Uterus (tissue), 4 donors: ENCODE measurements around the gene ADCY2. TPM values are rescaled to one million over a fixed set of nuclear protein-coding genes. Genes with fewer than 3 reads are reported as not detected.

Experiments
- DNase-seq, 2 donors: peaks; one replicate each; pipeline ENCODE4 v3.0.0-alpha.2; 2019 to 2020
- H3K27ac ChIP-seq, 2 donors: fragments of 200-600 bp; sonication (generic); 1 replicate in 1 of 2; 2 replicates in 1 of 2; pipeline ENCODE4 v1.5.1; 2016 to 2018
- H3K27me3 ChIP-seq, 2 donors: fragments of 200-600 bp; sonication (generic); one replicate each; pipeline ENCODE4 v1.5.1; 2018 to 2019; ENCODE audit warnings: control low read depth in 1 of 2
- H3K36me3 ChIP-seq, 2 donors: fragments of 200-600 bp; sonication (generic); one replicate each; pipeline ENCODE4 v1.5.1; 2019; ENCODE audit warnings: control low read depth in 1 of 2
- H3K4me1 ChIP-seq, 2 donors: fragments of 200-600 bp; sonication (generic); one replicate each; pipeline ENCODE4 v1.5.1; 2018 to 2019; ENCODE audit warnings: control low read depth in 1 of 2
- H3K4me3 ChIP-seq, 2 donors: fragments of 200-600 bp; sonication (generic); 1 replicate in 1 of 2; 2 replicates in 1 of 2; pipeline ENCODE4 v1.5.1; 2018 to 2019; ENCODE audit warnings: mild to moderate bottlenecking in 1 of 2
- H3K9me3 ChIP-seq, 2 donors: fragments of 200-600 bp; sonication (generic); one replicate each; pipeline ENCODE4 v1.5.1; 2019; ENCODE audit warnings: control low read depth in 1 of 2
- POLR2A ChIP-seq, 2 donors: fragments of 450-650 bp; IDR thresholded peaks; one replicate each; pipeline ENCODE4 v1.6.1; 2016; ENCODE audit warnings: antibody characterized with exemption in 2 of 2, mild to moderate bottlenecking in 1 of 2, moderate library complexity in 1 of 2
- intact Hi-C: fragments of 100-400 bp; cut with DNase I; formaldehyde crosslinking; loops from one replicate; pipeline ENCODE4 v1.15.1; 2023; ENCODE audit warnings: low total_unique reads
- total RNA-seq, 4 donors: library from RNA; depleted of rRNA in 3 of 4; stranded (reverse); fragments of >200 nt in 3 of 4; gene quantifications; one replicate each; pipeline versions ENCODE4 v1.1.0 to v1.2.4, GENCODE V29; 2014 to 2023
- TF ChIP-seq, protein P1 (sequence below), 4 experiments: fragments of 200-600 bp in 2 of 4; fragments of 450-650 bp in 2 of 4; sonication (generic) in 2 of 4; IDR thresholded peaks; one replicate each; pipeline ENCODE4 v1.5.1; 2016 to 2019; ENCODE audit warnings: antibody characterized with exemption in 4 of 4, mild to moderate bottlenecking in 2 of 4, moderate library complexity in 1 of 4
- donor health status: DM: yes; HTN: yes; CAD: no.

Gene ADCY2
- total RNA-seq, 4 donors from 2014 or later: 3.8 to 25.3 (median 4.5) TPM

DNA sequence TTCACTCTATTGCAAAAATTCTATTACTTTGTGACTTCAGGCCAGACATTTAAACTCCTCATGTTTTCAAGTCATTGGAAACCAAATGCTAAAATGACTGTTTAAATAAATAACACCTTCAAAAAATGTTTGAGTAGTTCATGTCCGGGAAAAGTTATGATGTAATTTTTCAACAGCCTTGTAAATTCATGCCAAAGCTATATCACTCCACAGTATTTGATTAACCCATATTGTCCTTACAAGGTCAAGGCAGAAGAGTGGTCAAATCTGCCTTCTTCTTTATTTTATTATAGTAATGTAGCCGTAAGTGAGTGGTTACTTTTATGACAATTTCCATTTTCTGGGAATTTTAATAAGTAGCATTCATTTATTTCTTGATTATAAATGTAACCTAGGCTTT lies 72.8 kb downstream of the ADCY2 start:
- no peaks in the 10 kb centered on the region for H3K36me3 ChIP-seq
- DNase-seq: no peak
- no peaks in the 10 kb centered on the region for H3K27me3 ChIP-seq
- H3K4me3 ChIP-seq: no peak overlapping the region
- no peak overlapping the region for H3K27ac ChIP-seq
- no peaks in the 10 kb centered on the region for H3K9me3 ChIP-seq
- TF ChIP-seq, protein P1, sequence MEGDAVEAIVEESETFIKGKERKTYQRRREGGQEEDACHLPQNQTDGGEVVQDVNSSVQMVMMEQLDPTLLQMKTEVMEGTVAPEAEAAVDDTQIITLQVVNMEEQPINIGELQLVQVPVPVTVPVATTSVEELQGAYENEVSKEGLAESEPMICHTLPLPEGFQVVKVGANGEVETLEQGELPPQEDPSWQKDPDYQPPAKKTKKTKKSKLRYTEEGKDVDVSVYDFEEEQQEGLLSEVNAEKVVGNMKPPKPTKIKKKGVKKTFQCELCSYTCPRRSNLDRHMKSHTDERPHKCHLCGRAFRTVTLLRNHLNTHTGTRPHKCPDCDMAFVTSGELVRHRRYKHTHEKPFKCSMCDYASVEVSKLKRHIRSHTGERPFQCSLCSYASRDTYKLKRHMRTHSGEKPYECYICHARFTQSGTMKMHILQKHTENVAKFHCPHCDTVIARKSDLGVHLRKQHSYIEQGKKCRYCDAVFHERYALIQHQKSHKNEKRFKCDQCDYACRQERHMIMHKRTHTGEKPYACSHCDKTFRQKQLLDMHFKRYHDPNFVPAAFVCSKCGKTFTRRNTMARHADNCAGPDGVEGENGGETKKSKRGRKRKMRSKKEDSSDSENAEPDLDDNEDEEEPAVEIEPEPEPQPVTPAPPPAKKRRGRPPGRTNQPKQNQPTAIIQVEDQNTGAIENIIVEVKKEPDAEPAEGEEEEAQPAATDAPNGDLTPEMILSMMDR (IDR thresholded peaks at IDR 0.05): no peak
- no peak for TF ChIP-seq POLR2A (IDR thresholded peaks at IDR 0.05)
- intact Hi-C loops: no loop called here
- H3K4me1 ChIP-seq: no peaks in the 10 kb centered on the region

DNA sequence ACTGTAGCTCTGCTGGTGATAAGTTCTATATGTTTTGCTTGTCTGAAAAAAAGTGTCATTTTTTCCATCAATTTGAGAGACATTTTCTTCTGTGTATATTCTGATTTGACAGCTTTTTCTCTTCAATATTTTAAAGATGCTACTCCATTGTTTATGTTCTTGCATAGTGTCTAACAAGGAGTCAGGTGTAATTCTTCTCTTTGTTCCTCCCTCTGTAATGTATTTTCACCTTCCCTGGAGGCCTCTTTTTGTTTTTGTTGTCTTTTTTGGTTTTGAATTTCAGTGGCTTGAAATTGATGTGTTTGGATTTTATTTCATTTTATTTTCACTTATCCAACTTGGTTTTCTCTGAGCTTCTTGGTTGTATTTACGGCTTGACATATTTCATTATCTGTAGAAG lies 75.8 kb downstream of the ADCY2 start:
- no peaks in the 10 kb centered on the region for H3K27me3 ChIP-seq

DNA sequence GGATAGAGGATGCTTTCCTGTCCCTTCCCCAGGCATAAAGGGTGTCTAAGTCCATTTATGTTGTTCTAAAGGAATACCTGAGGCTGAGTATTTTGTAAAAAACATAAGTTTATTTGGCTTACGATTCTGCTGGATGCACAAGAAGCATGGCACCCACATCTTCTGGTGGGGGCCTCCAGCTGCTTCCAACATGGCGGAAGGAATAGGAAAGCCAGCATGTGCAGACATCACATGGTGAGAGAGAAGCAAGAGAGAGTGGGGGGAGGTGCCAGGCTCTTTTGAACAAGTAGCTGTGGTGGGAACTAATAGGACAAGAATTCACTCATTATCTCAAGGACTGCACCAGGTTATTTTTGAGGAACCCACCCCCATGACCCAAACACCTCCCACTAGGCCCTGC lies 77.2 kb downstream of the ADCY2 start:
- TF ChIP-seq POLR2A (IDR thresholded peaks at IDR 0.05): no peak
- TF ChIP-seq, protein P1 (IDR thresholded peaks at IDR 0.05): no peak
- Histone ChIP-seq H3K4me3 (no peak overlapping the region), H3K4me1 (no peaks in the 10 kb centered on the region), H3K27me3 (no peaks in the 10 kb centered on the region), H3K9me3 (no peaks in the 10 kb centered on the region), H3K36me3 (no peaks in the 10 kb centered on the region), H3K27ac (no peak overlapping the region)
- intact Hi-C loops: no loop called here
- no peak for DNase-seq

More for the DNA sequence above, 75.8 kb downstream of the ADCY2 start:
- Histone ChIP-seq H3K4me3 (no peak overlapping the region), H3K27ac (no peak overlapping the region), H3K4me1 (no peaks in the 10 kb centered on the region), H3K36me3 (no peaks in the 10 kb centered on the region), H3K9me3 (no peaks in the 10 kb centered on the region)
- no peak for DNase-seq
- intact Hi-C loops: no loop called here
- TF ChIP-seq POLR2A (IDR thresholded peaks at IDR 0.05): no peak
- TF ChIP-seq, protein P1 (IDR thresholded peaks at IDR 0.05): no peak

DNA sequence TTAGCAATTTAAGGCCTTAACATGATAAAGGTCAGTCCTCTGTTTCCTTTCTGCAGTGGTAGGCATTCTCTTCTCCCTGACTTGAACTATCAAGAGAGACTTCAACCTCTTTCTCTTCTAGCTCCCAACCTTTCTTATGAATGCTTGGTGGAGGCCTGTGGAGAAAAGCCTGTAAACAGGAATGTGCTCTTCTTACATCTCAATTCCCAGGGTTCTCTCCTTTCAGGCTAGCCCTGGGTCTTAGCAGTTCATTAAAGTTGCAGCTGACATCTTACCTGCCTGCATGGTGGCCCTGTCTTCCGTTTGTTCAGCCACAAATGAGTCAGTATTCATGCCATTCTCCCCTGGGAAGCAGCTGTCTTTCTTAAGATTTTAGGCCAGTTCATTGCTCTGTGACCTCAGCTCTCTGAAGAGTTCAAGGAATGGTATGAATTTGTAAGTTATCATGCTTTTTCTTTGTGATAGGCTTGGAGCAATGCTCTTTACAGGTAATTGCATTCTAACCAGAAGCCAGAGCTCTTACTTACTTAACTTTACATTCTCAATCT lies 77.8 kb downstream of the ADCY2 start:
- Histone ChIP-seq H3K27me3 (no peaks in the 10 kb centered on the region), H3K27ac (no peak overlapping the region), H3K36me3 (no peaks in the 10 kb centered on the region), H3K4me1 (no peaks in the 10 kb centered on the region), H3K4me3 (no peak overlapping the region), H3K9me3 (no peaks in the 10 kb centered on the region)
- intact Hi-C loops: no loop called here
- TF ChIP-seq, protein P1 (IDR thresholded peaks at IDR 0.05): no peak
- no peak for TF ChIP-seq POLR2A (IDR thresholded peaks at IDR 0.05)
- DNase-seq: no peak

DNA sequence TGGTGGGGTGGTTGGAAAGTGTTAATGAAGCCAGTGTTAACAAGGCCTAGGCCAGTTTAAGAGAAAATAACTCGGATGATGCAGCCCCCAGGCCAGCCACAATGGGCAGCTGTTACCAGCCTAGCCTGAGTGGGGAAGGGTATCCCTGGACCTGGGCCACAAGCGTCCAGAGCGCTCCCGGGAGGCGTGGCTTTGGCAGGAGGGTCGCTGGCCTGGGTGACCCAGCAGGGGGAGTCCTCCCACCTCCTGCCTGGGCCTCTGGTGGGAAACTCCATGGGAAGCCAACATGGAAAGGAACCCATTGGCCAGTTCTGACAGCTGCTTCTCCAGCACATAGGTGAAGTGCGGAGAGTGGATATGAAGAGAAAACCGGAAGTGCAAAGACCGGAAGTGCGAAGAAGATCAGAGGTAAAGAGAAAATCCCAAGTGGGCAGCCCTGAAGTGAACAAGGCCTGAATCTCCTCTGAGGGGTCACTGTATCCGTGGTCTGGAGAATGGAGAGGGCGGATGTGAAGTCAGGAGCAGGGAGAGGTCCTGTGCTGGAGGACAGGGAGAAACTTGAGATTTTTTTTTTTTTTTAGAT lies 79.0 kb downstream of the ADCY2 start:
- intact Hi-C loops: no loop called here
- H3K4me1 ChIP-seq: no peaks in the 10 kb centered on the region
- H3K27me3 ChIP-seq: no peaks in the 10 kb centered on the region
- DNase-seq: no peak
- H3K27ac ChIP-seq: no peak overlapping the region
- H3K9me3 ChIP-seq: no peaks in the 10 kb centered on the region
- TF ChIP-seq POLR2A (IDR thresholded peaks at IDR 0.05): no peak
- TF ChIP-seq, protein P1 (IDR thresholded peaks at IDR 0.05): no peak
- no peak overlapping the region for H3K4me3 ChIP-seq
- H3K36me3 ChIP-seq: no peaks in the 10 kb centered on the region
